ENCODE measurements around the gene TMEM245. TPM values are rescaled to one million over a fixed set of nuclear protein-coding genes. Genes with fewer than 3 reads are reported as not detected.

The TMEM245 gene
- total RNA-seq, 4 donors from 2014 or later, result 222 to 549 (median 318) TPM

GRCh38 chr9:108967916-108968315 lies 151.8 kb downstream of the TMEM245 start:
- DNase-seq, result no peak
- no peaks in the 10 kb centered on the region for H3K9me3 ChIP-seq
- intact Hi-C loops (cut with DNase I), result no loop called here
- no peak overlapping the region for H3K27ac ChIP-seq
- TF ChIP-seq CTCF (IDR thresholded peaks at IDR 0.05), result no peak
- no peak for TF ChIP-seq POLR2A (IDR thresholded peaks at IDR 0.05)
- no peak overlapping the region for H3K4me3 ChIP-seq (replicated peaks in 1 of 3)
- H3K4me1 ChIP-seq, result peaks cover 3 to 12% of the 10 kb centered on the region in 2 donors
- peaks cover 3 to 14% of the 10 kb centered on the region in 2 donors for H3K36me3 ChIP-seq
- no peaks in the 10 kb centered on the region for H3K27me3 ChIP-seq

MicroRNA genes within 50 kb of the gene (microRNA counts, 767-probe panel; counts per million panel counts)
- microRNA hsa-miR-32-5p, result 3,369 to 6,092 counts per million in 2 donors

Small RNA genes lying within 50 kb of the gene (microRNA-seq; reads per million reads assigned to microRNA genes)
- 287 reads per million, percentile 65 among the genes with 10 or more reads in this experiment for gene MIR32

Small RNA genes lying within 50 kb of the gene (small RNA-seq; reads per million reads assigned to genes)
- gene MIR32 (not detected), gene RF00019 (not detected)

Other genes with a start within 250 kb of the TMEM245 start
- gene ELP1, start 185.8 kb downstream of the TMEM245 start, total RNA-seq, result 10 to 100 TPM; 31.3 to 37.8 (median 34.4) TPM
- 10 to 100 TPM; 18.5 to 42.9 (median 19.1) TPM for gene ABITRAM, start 185.5 kb downstream of the TMEM245 start, total RNA-seq
- gene CTNNAL1, start 106.4 kb downstream of the TMEM245 start, total RNA-seq, result 100 to 1,000 TPM; 106 to 231 (median 156) TPM
- gene FRRS1L, start 47.3 kb upstream of the TMEM245 start, total RNA-seq, result 10 to 100 TPM in 1 of 4 donors, 1 to 10 TPM in 1, under 1 TPM in 2; 0.33 to 11.2 (median 1.4) TPM
- gene EPB41L4B, start 201.1 kb upstream of the TMEM245 start, total RNA-seq, result 10 to 100 TPM; 56.4 to 72.7 (median 71.0) TPM